HCEC 1CT (cell line): ENCODE results near the gene CCDC88B.
"Not testable (repeated sequence)": the region's sequence is repeated elsewhere in the genome, so short reads cannot be mapped to it uniquely, and the experiment has no call there.

Source experiments
- DNase-seq: peaks from one replicate; pipeline ENCODE4 v3.0.0-alpha.2; 2017

The CCDC88B gene

DNA sequence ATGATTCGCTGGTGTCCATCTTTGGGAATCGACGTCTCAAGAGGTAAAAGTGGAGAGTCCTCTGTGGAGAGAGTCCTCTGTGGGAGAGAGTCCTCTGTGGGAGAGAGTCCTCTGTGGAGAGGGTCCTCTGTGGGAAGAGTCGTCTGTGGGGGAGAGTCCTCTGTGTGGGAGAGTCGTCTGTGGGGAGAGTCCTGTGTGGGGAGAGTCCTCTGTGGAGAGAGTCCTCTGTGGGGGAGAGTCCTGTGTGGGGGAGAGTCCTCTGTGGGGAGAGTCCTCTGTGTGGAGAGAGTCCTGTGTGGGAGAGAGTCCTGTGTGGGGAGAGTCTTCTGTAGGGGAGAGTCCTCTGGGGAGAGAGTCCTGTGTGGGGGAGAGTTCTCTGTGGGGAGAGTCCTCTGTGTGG lies 19.0 kb upstream of the CCDC88B start:
- DNase-seq: no peak

DNA sequence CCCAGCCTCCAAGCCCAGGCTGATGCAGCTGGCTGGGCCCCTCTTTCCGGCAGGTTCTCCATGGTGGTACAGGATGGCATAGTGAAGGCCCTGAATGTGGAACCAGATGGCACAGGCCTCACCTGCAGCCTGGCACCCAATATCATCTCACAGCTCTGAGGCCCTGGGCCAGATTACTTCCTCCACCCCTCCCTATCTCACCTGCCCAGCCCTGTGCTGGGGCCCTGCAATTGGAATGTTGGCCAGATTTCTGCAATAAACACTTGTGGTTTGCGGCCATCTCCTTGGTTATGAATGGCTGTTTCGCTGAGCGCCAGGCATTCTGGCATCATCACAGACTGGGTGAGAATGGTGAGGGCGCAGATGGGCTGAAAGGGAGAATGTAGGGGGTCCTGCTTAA lies 18.5 kb upstream of the CCDC88B start:
- DNase-seq: no peak

DNA sequence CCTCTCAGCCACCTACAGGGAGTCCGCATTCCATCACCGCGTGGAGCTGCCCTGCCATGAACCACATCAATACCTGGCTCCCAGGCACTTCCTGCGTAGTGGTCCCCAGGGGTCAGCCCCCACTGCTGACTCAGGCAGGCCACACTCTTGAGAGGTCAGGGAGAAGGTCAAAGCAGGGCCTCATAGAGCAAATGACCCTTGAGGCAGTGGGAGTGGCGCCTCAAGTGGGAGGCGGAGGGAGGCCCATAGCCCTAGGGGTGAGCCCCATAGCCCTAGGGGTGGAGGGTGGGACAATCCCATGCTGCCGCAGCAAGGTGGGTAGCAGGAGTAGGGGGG lies 17.1 kb upstream of the CCDC88B start:
- no peak for DNase-seq

DNA sequence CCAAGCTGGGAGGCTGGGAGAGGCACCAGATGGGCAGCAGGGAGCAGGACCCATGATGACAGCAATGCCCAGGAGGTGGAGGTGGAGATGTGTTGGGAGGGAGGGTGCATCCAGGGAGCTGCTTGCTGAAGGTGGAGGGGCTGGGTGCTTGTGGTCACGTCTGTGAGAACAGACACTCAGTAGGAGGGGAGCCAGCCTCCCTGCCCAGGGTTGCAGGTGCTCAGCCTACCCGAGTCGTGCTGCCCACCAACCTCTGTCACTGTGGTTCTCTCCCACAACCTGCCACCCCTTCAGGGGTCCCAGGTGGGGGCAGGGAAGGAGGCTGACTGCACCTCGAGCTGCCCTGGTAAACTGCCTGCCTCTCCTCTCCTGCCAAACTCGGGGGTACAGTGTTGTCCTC lies 16.6 kb upstream of the CCDC88B start:
- DNase-seq: no peak

DNA sequence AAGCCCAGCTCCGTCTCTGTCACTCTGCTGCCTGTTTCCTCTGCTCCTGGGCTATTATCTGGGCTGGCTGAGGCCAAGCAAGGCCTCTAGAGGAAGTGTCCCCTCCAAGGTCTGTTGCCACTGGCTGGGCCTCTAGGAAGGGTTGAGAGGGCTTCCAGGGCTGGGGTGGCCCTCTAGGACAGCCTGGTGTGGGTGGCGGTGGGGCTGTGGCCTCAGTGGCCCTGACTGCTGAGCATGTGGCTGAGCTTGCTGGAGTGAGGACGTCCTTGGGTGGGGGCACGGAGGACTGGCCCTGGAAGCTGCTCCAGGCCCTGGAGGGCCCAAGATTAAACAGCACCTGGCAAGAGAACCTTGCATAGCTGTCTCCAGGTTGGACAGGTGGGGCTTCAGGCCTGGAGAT lies 16.0 kb upstream of the CCDC88B start:
- DNase-seq: not testable (repeated sequence)

DNA sequence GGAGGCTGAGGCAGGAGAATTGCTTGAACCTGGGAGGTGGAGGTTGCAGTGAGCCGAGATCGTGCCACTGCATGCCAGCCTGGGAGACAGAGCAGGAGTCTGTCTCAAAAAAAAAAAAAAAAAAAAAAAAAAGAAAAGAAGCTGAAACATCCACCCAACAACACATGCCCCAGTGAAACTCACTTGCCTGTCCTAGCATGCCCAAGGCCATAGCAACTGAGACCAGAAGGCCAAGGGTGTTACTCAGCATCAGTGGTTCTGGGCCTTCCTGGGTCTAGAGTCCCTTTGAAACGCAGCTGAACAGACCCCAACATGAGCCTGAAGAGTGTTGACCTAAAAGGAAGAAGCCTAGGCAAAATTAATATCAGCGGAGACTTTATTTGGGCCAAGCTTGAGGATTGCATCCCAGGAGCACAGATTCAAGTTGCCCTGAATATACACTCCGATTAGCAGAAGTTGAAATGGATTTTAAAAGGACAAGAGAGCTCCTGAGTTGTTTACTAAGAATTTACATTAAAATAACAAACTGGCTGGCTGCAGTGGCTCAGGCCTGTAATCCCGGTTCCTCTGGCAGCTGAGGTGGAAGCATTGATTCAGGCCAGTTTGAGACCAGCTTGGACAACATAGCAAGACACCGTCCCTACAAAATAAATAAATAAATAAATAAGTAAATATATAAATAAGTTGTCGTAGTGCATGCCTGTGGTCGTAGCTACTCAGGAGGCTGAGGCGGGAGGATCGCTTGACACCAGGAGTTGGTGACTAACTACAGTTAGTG lies 15.1 kb upstream of the CCDC88B start:
- DNase-seq: no peak

DNA sequence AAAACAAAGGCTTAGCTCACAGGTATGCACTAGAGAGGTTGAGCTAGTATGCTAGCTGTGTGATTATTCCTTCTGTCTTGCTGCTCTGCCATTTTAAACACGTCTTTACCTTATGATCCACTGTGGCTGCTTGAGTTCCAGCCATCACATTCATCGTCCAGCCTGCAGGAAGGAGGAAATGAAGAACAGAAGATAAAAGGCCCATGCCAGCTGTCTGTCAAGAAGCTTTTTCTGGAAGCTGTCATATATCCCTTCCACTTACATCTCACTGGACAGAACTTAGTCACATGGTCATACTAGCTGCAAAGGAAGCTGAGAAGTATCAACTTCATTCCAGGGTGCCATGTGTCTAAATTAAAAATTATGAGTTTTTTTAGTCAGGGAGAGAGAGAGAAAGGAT lies 12.6 kb upstream of the CCDC88B start:
- DNase-seq: no peak

DNA sequence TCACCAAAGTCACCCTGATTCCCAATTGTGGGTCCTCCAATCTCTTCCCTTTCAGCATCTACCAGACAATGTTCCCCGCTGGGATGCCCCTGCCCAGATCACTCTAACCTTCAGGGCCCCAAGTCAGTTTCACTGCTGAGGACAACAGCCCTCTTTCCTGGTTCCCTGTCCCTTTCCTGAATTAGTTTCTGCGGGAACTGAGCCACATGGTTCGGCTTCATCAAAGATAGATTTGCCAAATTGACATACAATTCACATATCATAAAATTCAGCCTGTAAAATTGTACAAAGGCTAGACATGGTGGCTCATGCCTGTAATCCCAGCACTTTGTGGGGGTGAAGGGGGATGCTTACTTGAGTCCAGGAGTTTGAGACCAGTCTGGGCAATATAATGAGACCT lies 12.0 kb upstream of the CCDC88B start:
- no peak for DNase-seq

DNA sequence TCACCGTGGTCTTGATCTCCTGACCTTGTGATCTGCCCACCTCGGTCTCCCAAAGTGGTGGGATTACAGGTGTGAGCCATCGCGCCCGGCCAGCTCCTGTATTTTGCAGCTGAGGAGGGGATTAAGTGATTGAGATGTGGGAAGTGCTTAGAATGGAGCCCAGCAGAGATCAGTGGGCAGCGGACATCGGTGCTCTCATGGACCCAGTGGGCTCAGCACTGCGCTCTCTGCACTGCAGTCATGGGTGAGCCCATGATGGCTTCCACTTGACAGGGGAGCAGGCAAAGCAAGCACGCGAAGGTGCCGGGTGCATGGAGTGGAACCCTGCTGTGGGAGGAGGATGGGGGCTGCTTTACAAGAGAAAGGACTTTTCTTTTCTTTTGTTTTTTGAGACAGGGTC lies 9.1 kb upstream of the CCDC88B start:
- DNase-seq: no peak

DNA sequence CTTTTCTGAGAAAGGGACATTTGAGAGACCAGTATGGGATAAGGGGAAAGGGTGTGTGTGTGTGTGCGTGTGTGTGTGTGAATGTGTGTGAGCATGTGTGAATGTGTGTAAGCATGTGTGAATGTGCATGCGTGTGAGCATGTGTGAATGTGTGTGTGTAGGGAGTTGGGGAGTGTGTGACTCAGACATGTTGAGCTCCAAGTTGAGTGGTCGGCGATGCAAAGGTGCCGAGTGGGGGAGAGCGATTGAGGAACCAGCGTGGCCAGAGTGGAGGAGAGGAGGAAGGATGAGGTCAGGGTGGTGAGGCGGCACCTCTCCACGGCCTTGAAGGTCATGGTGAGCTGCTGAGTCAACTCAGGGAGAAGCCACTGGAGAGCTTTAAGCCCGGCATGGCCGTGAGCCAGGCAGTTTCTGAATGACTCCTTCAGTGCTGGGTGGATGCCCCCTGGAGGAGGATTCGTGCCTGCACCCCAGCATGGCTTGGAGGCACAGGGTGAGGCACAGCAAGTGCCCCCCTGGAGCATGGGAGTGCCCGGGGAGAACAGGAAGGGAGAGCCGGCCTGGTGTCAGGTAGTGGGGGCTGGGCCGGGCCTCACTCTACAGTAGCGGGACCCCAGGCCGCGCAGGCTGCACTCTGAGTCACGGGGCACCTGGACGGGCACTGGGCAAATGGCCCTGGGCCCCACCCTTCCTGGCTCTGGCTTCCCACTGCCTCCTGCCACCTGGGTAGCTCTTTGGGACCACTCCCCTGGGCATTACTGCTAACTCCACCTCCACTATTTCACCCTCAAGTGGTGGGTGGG lies 8.2 kb upstream of the CCDC88B start:
- DNase-seq: peak; percentile 89

DNA sequence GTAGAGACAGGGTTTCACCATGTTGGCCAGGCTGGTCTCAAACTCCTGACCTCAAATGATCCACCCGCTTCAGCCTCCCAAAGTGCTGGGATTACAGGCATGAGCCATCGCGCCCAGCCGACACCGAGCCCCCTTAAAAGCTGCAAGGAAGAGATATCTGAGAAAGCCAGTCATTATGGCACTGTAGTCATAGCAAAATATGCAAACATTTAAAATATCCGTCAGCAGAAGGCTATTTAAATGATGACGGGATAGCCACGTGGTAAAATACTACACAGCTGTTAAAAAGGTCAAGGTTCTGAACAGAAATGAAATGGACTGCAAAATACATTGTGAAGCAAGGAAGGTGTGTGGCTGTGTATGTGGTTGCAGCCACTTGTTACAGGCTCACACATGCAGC lies 6.4 kb upstream of the CCDC88B start:
- no peak for DNase-seq

DNA sequence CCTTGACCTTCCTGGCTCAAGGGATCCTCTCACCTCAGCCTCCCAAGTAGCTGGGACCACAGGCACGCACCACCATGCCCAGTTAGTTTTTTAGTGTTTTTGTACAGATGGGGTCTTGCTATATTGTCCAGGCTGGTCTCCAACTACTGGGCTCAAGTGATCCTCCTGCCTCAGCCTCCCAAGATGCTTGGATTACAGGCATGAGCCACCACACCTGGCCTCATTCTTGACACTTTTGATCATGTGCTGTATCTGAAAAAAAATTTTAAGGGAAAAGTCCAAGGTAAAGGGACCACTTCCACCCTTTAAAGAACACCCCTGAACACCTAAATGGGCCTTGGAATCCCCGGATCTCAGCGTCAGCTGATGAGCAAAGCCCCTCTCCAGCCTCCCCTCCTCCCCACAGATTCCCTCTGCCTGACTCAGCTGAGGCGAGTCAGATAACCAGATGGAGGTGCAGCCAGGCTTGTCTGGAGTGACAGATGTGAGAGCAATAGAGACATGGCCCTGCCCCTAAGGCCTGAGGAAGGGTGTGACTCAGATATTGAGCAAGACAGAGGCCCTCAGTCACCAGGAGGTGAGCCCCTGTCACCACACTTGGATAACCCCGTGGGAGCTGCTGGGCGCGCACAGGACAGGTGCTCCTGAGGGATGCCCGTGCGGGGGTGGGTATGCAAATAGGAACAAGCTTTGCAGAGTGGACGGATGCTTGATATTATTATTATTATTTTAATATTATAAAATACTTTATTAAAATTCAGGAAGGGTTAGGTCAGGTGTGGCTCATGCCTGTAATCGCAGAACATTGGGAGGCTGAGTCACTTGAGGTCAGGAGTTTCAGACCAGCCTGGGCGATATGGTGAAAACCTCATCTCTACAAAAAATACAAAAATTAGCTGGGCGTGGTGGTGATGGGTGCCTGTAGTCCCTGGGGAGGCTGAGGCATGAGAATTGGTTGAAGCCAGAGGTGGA lies 5.0 kb upstream of the CCDC88B start:
- DNase-seq: peak; percentile 97

DNA sequence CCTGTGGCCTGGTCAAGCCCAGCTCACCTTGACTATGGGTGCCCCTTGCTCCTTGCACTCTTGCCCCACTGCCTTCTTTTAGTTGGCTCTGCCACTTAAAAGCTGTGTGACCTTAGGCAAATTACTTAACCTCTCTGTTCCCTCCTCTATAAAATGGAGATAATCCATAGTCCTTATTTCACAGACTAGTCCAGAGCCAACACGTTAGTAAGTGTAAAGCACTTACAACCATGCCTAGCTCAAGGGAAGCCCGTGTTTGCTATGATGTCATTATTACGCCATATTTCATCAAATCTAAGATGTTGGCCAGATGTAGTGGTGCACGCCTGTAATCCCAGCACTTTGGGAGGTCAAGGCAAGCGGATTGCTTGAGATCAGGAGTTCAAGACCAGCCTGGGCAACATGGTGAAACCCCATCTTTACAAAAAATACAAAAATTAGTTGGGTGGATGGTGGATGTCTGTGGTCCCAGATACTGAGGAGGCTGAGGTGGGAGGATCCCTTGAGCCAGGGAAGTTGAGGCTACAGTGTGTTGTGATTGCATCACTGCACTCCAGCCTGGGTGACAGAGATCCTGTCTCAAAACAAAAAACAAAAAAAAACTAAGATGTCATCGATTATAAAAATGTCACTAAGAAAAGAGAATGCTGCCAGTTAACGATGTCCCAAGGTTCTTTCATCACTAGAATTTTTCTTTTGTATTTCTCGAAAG lies 2.3 kb upstream of the CCDC88B start:
- DNase-seq: no peak

DNA sequence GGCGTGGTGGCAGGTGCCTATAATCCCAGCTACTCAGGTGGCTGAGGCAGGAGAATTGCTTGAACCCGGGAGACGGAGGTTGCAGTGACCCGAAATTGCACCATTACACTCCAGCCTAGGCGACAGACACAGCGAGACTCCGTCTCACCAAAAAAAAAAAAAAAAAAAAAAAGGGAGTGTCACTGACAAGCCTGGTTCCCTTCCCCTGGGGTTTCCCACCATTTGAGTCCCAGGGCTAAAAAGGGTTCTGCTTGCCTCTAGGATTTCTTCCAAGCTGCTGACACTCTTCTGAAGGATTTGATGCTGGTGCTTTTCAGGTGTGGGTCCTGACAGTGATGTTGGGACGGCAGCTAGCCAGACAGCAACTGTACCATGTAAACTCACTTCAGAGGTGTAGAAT lies 1.3 kb upstream of the CCDC88B start:
- DNase-seq: no peak

DNA sequence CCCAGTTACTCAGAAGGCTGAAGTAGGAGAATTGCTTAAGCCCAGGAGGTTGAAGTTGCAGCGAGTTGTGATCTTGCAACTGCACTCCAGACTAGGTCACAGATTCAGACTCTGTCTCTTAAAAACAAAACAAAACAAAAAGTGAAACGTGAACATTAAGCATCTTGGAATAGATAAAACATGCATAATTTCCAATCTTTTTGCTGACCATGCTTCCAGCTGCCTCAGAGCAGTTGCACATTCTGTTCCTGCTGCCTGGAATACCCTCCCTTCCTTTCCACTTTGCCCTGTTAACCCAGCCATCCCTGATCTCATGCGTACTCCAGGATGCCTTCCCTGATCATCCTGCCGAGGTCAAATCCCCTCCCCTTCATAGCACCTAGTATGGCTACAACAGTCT lies 718 bp upstream of the CCDC88B start:
- no peak for DNase-seq

DNA sequence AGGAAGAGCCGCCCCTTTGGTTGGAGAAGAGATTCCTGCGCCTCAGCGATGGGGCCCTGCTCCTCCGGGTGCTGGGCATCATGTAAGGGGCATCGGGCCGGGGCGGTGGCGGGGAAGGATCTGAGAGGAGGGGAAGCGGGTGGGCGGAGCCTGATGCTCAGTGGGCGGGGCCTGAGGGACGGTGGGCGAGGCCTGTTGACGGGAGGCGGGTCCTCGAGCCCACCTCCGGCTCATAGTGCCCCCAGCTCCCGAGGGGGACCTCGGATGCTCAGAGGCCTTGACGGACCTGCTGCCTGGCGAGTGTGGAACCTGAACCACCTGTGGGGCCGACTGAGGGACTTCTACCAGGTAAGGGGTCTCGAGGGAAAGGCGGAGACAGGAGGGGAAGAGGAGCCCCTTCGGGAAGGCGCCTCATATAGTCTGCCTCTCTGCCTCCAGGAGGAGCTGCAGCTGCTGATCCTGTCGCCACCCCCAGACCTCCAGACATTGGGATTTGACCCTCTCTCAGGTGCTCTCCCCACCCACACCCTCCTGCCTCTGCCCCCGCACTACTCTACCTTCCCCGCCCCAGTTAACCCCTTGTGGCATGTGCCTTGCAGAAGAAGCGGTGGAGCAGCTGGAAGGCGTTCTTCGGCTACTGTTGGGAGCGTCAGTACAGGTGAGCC lies 799 bp downstream of the CCDC88B start:
- DNase-seq: no peak

DNA sequence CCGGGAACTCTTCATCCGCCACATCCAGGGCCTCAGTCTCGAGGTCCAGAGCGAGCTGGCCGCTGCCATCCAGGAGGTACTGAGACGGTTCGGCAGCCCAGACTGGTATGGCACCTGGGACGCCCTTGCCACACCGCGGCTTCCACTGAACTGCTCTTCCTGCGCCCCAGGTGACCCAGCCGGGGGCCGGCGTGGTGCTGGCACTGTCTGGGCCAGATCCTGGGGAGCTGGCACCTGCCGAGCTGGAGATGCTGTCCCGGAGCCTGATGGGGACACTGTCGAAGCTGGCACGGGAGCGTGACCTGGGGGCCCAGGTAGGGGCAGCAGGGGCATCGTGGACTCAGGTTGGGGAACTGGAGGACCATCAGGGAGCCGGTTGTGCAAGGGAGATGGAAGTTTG lies 1.4 kb downstream of the CCDC88B start:
- DNase-seq: no peak

DNA sequence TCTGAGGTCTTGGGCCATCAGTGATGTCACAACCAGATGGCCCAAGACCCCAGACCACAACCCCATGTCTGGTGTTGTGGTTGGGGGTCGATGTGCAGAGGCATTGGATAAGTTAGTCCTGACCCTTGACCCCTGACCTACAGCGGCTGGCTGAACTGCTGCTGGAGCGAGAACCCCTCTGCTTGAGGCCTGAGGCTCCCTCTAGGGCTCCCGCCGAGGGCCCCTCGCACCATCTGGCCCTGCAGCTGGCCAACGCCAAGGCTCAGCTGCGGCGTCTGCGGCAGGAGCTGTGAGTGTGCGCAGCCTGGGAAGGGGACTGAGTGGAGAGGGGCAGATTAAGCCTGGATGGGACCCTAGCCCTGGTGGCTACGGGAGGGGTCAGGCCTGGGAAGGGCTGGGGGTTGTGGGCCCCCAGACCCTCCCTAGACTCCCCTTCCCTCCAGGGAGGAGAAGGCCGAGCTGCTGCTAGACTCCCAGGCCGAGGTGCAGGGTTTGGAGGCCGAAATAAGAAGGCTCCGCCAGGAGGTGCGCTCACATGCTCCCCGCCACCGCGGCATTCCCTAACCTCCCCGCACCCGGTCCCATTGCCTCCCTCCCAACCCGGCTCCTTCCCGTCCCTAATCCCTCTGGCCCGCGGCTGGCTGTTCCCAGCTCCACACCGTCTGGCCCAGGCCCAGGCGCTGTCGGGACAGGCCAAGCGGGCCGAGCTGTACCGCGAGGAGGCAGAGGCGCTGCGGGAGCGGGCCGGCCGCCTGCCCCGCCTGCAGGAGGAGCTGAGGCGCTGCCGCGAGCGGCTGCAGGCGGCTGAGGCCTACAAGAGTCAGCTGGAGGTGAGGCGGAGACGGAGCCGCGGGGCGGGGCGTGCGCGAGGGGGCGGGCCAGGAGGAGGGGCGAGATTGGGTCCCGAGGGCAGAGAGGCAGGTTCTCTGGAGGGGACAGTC lies 2.1 kb downstream of the CCDC88B start:
- DNase-seq: peak; percentile 88

DNA sequence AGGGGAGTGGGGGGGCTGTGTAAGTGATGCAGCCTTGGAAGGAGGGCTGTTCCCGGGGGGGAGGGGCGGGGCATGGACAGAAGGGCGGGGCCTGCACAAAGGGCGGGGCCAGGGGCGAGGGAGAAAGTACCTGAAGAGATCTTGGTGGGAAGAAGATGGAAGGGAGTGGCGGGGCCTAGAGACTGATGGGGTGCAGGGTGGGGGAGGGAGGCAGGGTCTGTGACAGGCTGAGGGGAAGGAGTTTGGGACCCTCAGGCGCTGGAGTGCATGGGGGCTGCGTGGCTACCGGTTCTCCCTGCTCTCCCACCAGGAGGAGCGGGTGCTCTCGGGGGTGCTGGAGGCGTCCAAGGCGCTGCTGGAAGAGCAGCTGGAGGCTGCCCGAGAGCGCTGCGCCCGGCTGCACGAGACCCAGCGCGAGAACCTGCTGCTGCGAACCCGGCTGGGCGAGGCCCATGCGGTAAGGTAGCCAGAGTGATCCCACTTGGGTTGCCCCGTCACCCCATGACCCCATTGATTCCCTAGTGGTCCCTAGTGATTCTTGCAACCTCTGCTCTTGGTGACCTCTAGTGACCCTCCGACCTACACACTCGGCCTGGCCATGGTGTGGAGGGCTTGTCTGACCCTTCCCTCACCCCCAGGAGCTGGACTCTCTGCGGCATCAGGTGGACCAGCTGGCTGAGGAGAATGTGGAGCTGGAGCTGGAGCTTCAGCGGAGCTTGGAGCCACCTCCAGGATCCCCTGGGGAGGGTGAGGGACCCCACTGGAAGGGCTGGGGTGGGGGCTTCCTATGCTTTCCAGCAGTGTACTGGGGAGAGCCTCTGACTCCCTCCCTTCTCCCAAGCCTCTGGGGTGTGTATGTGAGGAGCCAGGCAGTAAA lies 3.1 kb downstream of the CCDC88B start:
- no peak for DNase-seq
